Measurements from ENCODE around the gene ALDH3B1.

Gene ALDH3B1

GRCh38 chr11:68012044-68012842 is 2.1 kb downstream of the ALDH3B1 start:
- in situ Hi-C loops (cut with MboI; ENCODE audit: low sequenced_read_pairs): no loop called here

GRCh38 chr11:68012843-68013610 is 2.9 kb downstream of the ALDH3B1 start:
- in situ Hi-C loops (cut with MboI; ENCODE audit: low sequenced_read_pairs): no loop called here

DNA sequence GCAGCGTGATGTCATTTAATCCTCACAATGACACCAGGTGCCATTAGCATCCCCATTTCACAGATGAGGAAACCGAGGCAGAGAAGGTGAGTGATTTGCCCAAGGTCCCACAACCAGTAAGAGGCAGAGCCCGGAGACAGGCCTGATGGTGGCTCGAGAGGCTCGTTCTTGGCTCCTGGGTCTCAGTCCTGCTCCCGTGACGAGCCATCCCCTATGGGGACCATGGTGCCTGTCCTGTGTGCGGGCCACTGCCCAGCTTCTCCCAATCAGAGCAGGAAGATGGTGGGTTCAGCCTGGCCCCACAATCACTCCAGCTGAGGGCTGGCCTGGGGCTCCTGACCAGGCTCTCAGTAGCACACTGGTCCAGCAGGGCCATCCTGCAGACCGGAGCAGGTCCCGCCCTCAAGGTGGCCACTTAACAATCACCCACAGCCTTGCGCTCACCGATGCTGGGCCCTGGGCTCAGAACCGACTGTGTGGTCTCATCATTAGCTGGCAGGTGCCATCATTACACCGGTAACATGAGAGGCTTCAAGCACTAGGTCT is 3.6 kb downstream of the ALDH3B1 start:
- in situ Hi-C loops (cut with MboI; ENCODE audit: low sequenced_read_pairs): no loop called here

DNA sequence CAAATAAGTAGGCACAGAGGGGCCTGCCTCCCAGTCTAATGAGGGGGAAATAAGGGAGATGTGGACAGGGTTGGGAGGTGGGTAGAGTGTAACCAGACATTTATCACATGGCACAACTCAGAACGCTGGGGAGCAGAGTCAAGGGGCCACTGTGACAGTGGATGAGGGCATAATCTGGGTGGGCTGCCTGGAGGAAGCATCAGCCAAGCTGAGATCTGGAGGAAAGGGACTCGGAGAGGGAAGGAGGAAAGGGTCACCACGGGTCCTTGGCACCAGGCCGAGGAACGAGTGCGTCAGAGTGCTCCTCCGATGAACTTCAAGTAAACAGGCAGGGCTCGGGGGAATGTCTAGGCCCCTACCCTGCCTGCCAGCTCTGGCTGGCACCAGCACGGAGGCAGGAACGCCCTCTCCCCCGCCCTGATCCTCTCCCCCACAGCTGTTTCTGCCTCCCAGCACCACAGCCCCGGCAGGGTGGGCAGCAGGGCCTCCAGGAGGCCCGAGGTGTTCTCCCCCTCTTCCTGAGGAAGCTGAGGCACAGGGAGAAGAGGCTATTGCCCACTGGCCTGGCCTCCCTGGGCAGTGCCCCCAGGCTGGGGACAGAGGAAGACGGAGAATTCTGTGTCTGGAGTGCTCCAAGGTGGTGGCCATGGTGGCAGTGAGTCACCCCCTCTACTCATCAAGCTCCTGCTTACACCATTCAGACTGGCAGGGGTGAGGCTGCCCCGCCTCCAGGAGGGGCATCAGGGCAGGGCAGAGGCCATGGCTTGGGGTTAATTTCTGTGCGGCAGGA is 4.2 kb downstream of the ALDH3B1 start:
- in situ Hi-C loops (cut with MboI; ENCODE audit: low sequenced_read_pairs): no loop called here

DNA sequence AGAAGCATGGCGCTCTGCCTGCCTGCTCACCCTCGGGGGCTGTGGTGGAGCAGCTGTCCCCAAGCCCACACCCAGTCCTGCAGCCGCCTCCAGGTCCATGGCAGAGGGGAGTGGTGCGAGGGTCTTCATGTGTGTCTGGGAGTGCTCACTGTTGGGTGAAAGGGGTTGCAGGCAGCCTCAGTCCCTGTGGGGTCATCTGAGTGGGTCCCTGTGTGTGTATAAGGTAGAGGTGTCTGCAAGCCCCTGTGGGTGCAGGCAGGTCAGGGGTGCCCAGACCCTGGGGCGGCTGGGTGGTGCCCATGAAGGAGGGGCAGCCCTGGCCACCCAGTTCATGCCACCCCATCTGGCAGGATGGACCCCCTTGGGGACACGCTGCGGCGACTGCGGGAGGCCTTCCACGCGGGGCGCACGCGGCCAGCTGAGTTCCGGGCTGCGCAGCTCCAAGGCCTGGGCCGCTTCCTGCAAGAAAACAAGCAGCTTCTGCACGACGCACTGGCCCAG is 4.9 kb downstream of the ALDH3B1 start:
- in situ Hi-C loops (cut with MboI; ENCODE audit: low sequenced_read_pairs): no loop called here

- in situ Hi-C loops (cut with MboI; ENCODE audit: low sequenced_read_pairs): no loop called here
Observed at GRCh38 chr11:68015467-68015866, 5.3 kb downstream of the ALDH3B1 start.

DNA sequence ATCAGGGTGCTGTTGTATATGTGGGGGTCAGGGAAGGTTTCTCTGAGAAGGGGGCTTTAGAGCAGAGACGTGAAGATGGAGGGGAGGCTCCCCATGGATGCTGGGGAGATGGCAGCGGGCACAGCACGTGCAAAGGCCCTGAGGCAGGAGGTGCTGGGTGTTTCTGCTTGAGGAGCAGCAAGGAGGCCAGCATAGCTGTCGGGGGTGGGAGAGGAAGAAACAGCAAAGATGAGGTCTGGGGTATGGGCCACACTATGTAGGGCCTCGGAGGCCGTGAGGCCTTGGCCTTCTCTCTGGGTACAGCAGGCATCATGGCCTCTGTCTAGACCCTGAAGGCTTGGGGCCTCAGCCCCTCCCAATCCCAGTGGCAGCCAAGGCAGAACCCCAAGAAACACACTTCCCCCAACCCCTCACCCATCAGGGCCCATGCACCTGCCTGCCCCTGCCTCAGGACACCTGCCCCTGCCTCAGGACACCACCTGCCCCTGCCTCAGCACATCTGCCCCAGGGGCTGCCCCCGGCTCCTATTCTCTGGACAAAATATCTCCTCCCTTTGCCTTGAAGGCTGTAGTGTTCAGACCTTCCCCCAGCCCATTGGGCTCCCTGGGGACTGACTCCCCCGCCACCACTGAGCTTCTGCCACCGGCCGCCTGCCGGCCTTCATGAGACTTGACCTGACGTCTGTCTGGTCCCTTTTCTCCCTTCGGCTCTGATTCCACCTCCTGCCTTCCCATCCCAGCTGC is 6.2 kb downstream of the ALDH3B1 start:
- in situ Hi-C loops (cut with MboI; ENCODE audit: low sequenced_read_pairs): no loop called here

- in situ Hi-C loops (cut with MboI; ENCODE audit: low sequenced_read_pairs): no loop called here
Observed at GRCh38 chr11:68016904-68017817, 7.0 kb downstream of the ALDH3B1 start.

DNA sequence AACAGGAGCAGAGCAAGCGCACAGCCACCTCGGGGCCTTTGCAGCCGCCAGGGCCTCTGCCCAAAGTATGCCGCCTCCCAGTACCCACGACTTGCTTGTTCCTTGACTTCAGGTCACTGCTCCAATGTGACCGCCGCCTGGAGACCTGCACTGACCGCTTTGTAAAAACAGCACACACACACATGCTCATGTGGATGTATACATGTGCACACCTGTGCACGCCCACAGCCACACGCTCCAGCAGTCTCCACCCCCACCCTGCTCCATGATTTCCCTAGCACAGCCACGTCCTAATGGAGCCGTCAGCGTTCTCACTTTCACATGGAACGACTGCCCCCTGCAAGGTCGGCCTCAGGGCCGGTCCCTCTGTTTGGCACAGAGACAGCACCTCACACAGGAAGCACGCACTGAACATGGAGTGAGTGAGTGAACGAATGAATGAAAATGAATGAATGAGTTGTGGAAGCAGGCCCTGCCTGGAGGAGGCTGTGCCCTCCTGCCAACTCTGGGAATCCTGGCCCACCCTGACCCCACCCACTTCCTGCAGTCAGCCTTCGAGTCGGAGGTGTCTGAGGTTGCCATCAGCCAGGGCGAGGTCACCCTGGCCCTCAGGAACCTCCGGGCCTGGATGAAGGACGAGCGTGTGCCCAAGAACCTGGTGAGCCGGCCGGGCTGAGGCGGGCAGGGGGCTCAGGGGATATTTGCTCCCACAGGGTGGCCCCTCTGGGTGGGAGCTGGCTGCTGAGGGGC is 8.0 kb downstream of the ALDH3B1 start:
- in situ Hi-C loops (cut with MboI; ENCODE audit: low sequenced_read_pairs): no loop called here

DNA sequence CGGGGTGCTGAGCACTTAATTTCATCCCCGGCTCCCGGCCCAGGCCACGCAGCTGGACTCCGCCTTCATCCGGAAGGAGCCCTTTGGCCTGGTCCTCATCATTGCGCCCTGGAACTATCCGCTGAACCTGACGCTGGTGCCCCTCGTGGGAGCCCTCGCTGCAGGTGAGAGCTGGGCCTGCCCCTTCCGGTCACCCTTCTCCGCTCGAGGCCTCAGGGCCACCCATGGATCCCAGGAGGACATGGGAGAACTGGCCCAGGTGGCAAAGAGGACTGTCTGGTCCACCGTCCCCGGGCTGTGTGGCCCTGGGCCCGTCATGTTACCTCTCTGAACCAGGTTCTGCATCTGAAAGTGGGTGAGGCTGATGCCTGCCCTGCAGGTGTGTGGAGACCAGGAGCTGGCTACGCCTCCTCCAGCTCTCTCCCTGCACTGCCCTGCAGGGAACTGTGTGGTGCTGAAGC is 8.6 kb downstream of the ALDH3B1 start:
- in situ Hi-C loops (cut with MboI; ENCODE audit: low sequenced_read_pairs): no loop called here

GRCh38 chr11:68019486-68019885 is 9.4 kb downstream of the ALDH3B1 start:
- in situ Hi-C loops (cut with MboI; ENCODE audit: low sequenced_read_pairs): no loop called here

DNA sequence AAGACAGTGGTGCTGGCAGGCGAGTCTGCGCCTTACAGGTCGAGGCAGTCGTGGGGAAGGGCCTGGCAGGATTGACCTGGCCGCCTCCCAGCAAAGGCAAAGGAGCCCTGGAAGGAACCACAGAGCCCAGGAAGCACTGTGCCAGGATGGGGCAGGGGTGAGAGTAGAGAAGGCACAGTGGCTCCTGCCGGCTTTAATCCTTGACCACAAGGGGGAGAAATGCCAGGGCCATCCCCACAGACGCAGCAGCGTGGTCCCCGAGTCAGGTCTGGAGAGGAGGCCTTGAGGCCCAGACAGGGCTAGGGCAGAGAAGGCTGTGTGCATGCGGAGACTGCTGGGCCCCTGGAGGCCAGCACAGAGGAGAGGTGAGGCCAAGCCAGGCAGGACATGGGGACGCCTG is 10.4 kb downstream of the ALDH3B1 start:
- in situ Hi-C loops (cut with MboI; ENCODE audit: low sequenced_read_pairs): no loop called here

DNA sequence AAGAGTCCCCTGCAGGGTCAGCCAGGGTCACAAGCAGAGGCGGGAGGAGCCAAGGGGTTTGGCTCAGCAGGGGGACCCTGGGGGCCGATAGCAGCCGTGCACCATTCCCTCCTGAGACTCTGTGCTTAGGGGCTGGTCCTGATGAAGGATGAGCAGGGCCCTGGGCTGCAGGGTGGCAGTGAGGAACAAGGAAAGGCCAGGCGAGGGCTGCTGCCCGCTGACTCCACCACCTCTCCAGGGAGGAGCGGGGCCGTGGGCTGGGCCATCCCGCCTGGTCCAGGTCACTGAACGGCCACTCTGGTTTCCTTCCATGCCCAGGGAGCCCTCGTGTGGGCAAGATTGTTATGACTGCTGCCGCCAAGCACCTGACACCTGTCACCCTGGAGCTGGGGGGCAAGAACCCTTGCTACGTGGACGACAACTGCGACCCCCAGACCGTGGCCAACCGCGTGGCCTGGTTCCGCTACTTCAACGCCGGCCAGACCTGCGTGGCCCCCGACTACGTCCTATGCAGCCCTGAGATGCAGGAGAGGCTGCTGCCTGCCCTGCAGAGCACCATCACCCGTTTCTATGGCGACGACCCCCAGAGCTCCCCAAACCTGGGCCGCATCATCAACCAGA is 11.2 kb downstream of the ALDH3B1 start:
- in situ Hi-C loops (cut with MboI; ENCODE audit: low sequenced_read_pairs): no loop called here

DNA sequence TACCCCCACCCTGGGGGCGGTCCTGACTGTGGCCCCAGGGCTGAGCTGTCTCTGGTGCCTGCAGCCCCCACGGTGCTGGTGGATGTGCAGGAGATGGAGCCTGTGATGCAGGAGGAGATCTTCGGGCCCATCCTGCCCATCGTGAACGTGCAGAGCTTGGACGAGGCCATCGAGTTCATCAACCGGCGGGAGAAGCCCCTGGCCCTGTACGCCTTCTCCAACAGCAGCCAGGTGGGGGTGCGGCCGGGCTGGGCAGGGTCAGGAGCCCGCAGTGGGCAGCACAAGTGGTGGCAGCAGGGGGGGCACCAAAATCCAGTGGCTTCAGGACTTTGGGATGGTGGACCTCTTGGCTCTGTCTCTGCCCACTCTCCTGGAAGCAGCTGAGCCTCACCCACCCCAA is 12.4 kb downstream of the ALDH3B1 start:
- in situ Hi-C loops (cut with MboI; ENCODE audit: low sequenced_read_pairs): no loop called here

- in situ Hi-C loops (cut with MboI; ENCODE audit: low sequenced_read_pairs): no loop called here
Observed at GRCh38 chr11:68024508-68024907, 14.4 kb downstream of the ALDH3B1 start.

- in situ Hi-C loops (cut with MboI; ENCODE audit: low sequenced_read_pairs): no loop called here
Observed at GRCh38 chr11:68025047-68025446, 14.9 kb downstream of the ALDH3B1 start.

DNA sequence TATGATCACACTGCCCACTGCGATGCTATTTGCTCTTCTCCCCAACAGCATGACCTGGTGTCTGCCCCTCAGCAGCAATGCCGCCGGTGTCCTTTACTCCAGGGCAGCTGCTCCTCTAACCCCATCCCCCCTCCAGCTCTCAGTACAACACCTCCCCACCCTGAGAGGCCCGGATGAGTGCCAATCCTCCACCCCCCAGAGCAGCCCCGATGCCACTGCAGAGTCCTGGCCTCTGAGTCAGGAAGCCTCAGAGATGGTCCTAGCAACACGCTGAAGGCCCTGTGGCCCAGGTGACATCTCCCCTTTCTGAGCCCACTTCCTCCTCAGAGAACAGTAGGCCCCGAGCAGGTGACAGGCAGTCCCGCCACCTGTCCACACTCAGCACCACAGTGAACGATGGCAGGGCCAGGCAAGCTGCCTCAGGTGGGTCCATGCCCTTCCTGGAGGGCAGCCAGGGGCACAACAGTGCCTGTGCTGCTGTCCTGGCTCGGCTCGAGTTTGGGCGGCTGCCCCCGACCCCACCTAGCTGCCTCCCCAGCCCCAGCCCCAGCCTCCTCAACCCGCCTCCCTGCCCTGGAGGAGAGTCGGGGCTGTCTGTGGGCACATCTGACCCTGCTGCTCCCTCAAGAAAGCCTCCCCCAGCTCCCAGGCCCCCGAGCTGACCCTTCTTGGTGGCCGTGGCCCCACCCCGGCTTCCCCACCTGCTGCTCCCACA is 16.4 kb downstream of the ALDH3B1 start:
- in situ Hi-C loops (cut with MboI; ENCODE audit: low sequenced_read_pairs): no loop called here
